Fibroblast of the conjunctiva (primary cell): ENCODE results near the gene PARD3.
"Not testable (repeated sequence)": the region's sequence is repeated elsewhere in the genome, so short reads cannot be mapped to it uniquely, and the experiment has no call there.

ENCODE experiments used
- DNase-seq: peaks from one replicate; pipeline ENCODE4 v3.0.0-alpha.2; 2010; ENCODE audit warnings: low read depth

Gene PARD3

GRCh38 chr10:34098821-34099567 lies 716.1 kb downstream of the PARD3 start:
- DNase-seq = no peak

GRCh38 chr10:34097682-34098081 lies 717.4 kb downstream of the PARD3 start:
- DNase-seq = no peak

GRCh38 chr10:34094961-34095360 lies 720.1 kb downstream of the PARD3 start:
- DNase-seq = no peak

GRCh38 chr10:34094146-34094696 lies 720.9 kb downstream of the PARD3 start:
- no peak for DNase-seq

GRCh38 chr10:34092891-34093290 lies 722.2 kb downstream of the PARD3 start:
- no peak for DNase-seq

- DNase-seq = no peak
These were observed 723.4 kb downstream of the PARD3 start for GRCh38 chr10:34091635-34092195.

- DNase-seq = no peak
These were observed 725.8 kb downstream of the PARD3 start for GRCh38 chr10:34089253-34089652.

GRCh38 chr10:34088208-34088794 lies 726.8 kb downstream of the PARD3 start:
- no peak for DNase-seq

- DNase-seq = no peak
These were observed 728.0 kb downstream of the PARD3 start for GRCh38 chr10:34087095-34087418.

- DNase-seq = no peak
These were observed 731.5 kb downstream of the PARD3 start for GRCh38 chr10:34083567-34083966.

- no peak for DNase-seq
These were observed 733.1 kb downstream of the PARD3 start for GRCh38 chr10:34081948-34082347.

- DNase-seq = no peak
These were observed 733.8 kb downstream of the PARD3 start for GRCh38 chr10:34081347-34081743.

GRCh38 chr10:34080485-34081346 lies 734.4 kb downstream of the PARD3 start:
- DNase-seq = no peak

GRCh38 chr10:34079702-34080484 lies 735.2 kb downstream of the PARD3 start:
- no peak for DNase-seq

GRCh38 chr10:34078745-34079470 lies 736.2 kb downstream of the PARD3 start:
- DNase-seq = peak; percentile 10

- no peak for DNase-seq
These were observed 736.9 kb downstream of the PARD3 start for GRCh38 chr10:34078017-34078744.

GRCh38 chr10:34076443-34076842 lies 738.7 kb downstream of the PARD3 start:
- DNase-seq = no peak

- DNase-seq = no peak
These were observed 739.7 kb downstream of the PARD3 start for GRCh38 chr10:34075254-34075926.

- no peak for DNase-seq
These were observed 741.0 kb downstream of the PARD3 start for GRCh38 chr10:34074051-34074450.

GRCh38 chr10:34067741-34068140 lies 747.4 kb downstream of the PARD3 start:
- DNase-seq = not testable (repeated sequence)
